Fibroblast of the aortic adventitia (primary cell): ENCODE results near the gene CLUH. TPM values are rescaled to one million over a fixed set of nuclear protein-coding genes. Genes with fewer than 3 reads are reported as not detected.

Experiments
- DNase-seq: peaks from one replicate; pipeline ENCODE4 v3.0.0-alpha.2; 2010; ENCODE audit warnings: low read depth
- H3K4me3 ChIP-seq: 2 replicates; pipeline ENCODE4 v1.5.1; 2011; ENCODE audit warnings: low read depth, mild to moderate bottlenecking, control low read depth, low read length, moderate library complexity
- total RNA-seq: library from RNA; depleted of rRNA; stranded (reverse); fragments of >200 nt; gene quantifications from 2 replicates; pipeline ENCODE4 v1.2.3, GENCODE V29; 2012; ENCODE audit warnings: low replicate concordance
- TF ChIP-seq, protein P1 (sequence below): IDR thresholded peaks from 2 replicates; pipeline ENCODE4 v1.5.1; 2011; ENCODE audit warnings: mild to moderate bottlenecking, low read length, control low read depth, inconsistent platforms; ENCODE audit not compliant: insufficient read depth

Gene CLUH
- total RNA-seq, 1 donor = 39.1 TPM

DNA sequence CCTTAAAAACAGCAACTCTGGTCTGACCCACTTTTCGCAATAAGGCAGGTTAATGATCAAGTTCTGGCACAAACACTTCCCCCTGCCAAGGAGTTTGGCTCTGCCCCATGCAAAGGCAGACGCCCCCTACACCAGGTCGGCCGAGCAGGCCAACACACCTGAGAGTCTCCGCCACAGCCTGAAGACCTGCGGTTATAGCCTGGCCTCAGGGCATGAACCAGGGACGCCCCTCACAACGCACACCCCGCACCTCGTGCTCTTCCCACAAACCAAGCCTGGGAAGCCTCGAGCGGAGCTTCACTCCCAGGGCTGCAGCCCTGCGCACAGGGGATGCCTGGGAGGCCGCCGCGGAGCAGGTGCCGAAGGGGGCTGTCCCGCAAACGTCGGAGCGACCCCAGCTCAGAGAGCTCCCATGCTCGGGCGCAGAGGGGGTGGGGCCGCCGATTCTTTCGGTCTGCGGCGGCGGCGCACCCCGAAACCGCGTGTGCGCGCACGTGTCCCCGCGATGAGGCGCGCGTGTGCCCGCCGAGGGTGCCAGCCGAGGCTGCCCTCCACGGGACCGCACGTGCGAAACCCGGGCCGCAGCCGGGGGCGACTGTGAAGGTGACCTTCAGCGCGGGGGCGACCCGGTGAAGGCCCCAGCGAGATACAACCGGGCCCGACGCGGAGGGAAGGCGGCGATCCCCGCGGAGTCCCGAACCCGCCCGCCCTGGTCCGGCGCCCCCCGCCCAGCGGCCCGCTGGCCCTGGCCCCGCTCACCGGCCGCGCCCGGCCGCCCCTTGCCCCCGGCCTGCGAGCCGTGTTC lies 559 bp downstream of the CLUH start:
- TF ChIP-seq, protein P1, sequence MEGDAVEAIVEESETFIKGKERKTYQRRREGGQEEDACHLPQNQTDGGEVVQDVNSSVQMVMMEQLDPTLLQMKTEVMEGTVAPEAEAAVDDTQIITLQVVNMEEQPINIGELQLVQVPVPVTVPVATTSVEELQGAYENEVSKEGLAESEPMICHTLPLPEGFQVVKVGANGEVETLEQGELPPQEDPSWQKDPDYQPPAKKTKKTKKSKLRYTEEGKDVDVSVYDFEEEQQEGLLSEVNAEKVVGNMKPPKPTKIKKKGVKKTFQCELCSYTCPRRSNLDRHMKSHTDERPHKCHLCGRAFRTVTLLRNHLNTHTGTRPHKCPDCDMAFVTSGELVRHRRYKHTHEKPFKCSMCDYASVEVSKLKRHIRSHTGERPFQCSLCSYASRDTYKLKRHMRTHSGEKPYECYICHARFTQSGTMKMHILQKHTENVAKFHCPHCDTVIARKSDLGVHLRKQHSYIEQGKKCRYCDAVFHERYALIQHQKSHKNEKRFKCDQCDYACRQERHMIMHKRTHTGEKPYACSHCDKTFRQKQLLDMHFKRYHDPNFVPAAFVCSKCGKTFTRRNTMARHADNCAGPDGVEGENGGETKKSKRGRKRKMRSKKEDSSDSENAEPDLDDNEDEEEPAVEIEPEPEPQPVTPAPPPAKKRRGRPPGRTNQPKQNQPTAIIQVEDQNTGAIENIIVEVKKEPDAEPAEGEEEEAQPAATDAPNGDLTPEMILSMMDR = no peak
- no peak for DNase-seq
- peak overlapping the region; percentile 81 for H3K4me3 ChIP-seq

DNA sequence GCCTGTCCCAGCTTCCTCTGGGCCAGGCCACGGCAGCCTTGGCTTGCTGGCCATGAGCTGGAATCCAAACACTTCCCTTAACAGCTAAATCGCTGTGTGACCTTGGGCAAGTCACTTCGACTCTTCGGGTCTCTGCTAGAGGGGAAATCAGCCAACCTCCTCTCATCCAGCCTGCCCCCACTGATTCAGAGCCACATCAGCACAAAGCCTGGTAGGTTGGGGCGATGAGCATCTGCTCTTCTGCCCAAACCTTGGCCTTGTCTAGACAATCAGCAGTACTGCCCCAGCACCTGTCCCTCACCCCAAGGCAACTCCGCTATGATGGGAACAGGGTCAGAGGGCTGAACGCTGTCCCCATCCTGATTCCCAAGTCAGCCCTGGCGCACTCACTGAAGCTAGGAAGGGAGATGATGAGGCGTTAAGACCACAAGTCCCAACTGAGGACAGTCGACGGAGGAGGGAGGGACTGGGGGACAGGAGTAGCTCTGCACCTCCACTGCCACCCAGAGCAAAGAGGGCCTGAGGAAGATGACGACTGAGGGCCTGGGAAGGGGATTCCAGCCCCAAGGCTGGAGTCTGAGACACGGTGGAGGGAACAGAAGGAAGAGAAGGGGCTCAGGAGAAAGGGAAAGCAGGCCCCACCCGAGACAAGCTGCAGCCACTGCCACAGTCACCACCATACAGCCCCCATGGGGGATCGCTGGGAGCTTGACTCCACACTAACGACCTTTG lies 1.3 kb downstream of the CLUH start:
- no peak for DNase-seq
- TF ChIP-seq, protein P1 = no peak
- peak overlapping the region; percentile 81 for H3K4me3 ChIP-seq

DNA sequence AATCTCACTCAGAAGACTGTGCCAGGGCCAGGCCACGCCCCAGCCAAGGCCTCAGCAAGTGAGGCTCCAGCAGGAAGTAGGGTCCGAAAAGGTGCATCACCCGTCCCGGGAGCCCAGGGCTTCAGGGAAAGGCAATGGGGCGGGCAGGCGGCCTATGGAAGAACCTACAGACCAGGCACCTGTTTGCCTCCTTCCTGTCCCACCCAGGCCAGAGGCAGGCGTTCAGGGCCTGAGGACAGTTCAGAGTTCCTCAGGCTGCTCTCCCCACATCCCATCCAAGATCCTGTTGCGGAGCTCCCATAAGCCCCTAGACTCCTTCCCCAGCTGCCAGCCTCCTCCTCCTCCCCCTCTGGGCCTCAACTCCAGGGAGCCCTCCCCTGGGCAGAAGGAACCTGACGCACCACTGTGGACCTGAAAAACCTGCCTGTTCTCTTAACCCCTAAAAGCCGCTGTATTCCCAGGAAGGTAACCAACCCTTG lies 2.3 kb downstream of the CLUH start:
- peak overlapping the region; percentile 81 for H3K4me3 ChIP-seq
- TF ChIP-seq, protein P1 = no peak
- peak; percentile 32 for DNase-seq

DNA sequence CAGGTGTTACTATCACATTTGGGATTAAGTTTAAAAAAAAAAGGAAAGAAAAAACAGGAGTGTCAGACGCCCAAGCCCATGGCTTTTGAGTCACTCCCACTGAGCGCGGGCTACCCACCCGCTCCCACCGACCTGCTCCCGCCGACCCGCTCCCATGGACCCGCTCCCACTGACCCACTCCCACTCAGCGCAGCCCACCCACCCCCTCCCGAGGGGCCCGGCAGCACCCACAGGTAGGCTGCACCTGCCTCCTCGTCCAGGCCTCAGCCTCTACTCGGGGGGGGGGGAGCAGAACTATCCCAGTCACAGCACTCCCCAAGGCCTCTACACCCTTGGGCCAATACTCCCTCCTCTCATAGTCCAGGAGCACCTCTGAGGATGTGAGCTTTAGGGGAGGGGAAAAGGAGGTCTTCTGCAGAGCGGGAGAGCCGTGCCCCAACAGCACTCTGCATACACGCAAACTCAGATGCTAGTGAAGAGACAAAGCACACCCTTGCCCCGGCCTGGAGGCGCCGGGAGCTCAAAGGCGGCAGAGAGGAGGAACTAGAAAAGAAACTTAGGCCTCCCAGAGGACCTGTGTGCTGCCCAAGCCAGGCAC lies 2.9 kb downstream of the CLUH start:
- peak overlapping the region; percentile 81 for H3K4me3 ChIP-seq
- no peak for DNase-seq
- TF ChIP-seq, protein P1 = no peak

DNA sequence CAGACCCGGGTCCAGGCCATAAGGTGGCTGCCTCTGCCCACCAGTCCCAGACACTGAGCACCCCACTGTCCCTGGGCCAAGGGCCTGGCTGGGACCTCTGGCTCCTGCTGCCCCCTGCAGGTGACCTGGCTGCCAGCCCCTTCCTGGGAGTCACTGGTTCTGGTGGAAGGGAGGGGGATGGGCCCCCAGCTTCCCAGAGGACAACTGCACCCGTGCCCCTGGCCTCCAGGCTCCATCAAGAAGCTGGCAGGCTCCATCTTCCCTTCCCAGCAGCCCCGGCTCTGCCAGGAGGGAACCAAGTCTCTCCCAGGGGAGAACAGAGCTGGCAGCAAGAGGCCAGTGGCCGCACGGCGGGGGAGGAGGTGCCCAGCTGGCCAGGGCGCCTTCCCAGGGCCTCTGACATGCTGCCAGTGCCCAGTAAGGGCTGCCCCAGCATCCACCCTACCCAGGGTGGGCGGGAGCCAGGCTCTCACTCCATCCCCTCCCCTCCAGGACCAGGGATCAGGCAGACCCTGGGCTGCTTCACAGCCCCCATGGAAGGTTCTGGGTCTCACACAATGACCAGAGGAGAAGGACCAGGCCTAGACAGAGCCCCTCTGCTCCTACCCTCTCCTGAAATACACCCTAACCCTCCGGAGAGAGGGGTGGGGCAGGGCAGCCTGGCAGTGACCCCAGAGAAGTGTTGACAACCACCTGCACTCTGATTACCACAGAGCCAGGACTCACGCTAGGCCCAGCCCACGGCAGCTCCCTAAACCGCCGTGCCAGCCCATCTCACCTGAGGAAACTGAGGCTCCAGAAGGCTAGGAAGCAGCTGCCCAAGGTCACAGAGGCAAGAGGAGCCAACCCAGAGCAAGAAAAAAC lies 3.6 kb downstream of the CLUH start:
- no peak overlapping the region for H3K4me3 ChIP-seq
- TF ChIP-seq, protein P1 = peak; percentile 49
- DNase-seq = no peak

DNA sequence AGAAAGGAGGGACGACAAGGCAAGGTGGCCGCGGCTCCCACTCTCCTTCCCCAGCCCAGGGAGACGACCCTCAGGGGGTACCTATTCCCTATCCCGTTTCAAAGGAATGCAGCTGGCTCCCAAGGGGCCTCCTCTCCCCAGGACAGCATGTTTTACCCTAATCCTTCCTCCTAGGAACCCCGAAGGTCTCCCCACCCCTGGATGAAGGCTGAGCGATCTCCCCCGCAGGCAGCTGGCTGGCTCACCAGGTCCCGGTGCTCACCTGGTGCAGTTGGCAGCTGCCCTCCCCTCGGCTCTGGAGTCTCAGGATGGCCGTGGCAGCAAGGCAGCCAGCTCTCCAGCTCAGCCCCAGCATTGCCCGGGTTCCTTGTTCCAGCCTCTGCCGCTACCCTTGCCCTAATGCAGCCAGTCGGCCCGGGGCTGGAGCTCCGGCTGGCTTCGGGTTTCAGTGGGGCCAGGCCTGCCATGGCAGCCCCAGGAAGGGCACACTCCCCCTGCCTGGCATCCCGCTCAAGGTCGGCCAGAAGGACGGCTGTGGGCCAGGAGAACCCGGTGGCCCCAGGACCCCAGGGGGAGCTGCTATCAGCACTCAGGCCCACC lies 4.6 kb downstream of the CLUH start:
- H3K4me3 ChIP-seq = no peak overlapping the region
- TF ChIP-seq, protein P1 = no peak
- no peak for DNase-seq
